Vagina (tissue), 2 donors: ENCODE results near the gene FDXACB1.

Experiments used
- POLR2A ChIP-seq, 2 donors: fragments of 450-650 bp; IDR thresholded peaks; one replicate each; pipeline ENCODE4 v1.6.1; 2017; ENCODE audit warnings: antibody characterized with exemption in 2 of 2, mild to moderate bottlenecking in 2 of 2, moderate library complexity in 2 of 2
- TF ChIP-seq, protein P1 (sequence below), 3 experiments: fragments of 450-650 bp in 2 of 3; fragments of 200-600 bp in 1 of 3; sonication (generic) in 1 of 3; IDR thresholded peaks; one replicate each; pipeline ENCODE4 v1.5.1; 2017 to 2019; ENCODE audit warnings: antibody characterized with exemption in 3 of 3, mild to moderate bottlenecking in 2 of 3, moderate library complexity in 2 of 3

DNA sequence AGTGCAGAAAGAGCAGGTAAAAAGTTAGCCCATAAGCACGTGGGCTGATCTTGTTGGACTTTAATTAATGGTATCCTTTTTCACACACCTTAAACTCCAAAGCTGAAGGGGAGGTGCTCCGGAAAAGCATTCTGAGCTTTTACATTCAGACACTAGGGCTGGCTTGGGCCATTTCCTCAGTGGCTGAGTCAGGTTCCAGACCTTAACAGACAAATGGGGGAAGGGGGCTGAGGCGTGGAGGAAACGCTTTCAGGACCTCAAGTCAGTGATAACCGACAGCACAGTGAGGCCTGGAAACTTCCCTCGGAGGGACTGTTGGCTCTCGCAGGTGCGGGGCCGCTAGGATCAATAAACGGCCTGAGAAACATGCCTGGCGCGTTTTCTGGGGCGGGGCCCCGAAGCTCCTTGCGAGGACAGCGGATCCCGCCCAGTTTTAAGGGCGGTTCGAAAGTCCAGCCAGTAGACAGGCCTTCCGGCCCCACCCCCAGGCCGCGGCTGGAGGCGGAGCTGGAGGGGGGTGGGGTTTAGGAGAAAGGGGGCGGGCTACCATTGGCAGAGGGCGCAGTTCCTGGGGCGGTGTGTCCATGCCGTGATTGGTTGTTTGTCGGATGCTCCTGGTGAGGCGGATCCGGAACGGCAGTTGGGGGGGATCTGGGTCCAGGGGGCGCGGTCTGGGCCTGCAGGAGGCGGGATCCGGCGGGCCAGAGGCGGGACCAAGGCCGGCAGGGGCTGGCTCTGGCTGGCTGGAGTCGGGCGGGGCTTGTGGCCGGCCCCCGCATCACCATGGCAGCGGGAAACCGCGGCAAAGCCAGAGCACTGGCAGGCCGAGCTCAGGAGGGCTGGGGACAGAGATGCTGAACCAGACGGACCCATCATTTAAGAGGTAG lies 47.8 kb upstream of the FDXACB1 start:
- peak in 1 of 2 donors; percentile 57 for TF ChIP-seq POLR2A (IDR thresholded peaks at IDR 0.05)
- TF ChIP-seq, protein P1, sequence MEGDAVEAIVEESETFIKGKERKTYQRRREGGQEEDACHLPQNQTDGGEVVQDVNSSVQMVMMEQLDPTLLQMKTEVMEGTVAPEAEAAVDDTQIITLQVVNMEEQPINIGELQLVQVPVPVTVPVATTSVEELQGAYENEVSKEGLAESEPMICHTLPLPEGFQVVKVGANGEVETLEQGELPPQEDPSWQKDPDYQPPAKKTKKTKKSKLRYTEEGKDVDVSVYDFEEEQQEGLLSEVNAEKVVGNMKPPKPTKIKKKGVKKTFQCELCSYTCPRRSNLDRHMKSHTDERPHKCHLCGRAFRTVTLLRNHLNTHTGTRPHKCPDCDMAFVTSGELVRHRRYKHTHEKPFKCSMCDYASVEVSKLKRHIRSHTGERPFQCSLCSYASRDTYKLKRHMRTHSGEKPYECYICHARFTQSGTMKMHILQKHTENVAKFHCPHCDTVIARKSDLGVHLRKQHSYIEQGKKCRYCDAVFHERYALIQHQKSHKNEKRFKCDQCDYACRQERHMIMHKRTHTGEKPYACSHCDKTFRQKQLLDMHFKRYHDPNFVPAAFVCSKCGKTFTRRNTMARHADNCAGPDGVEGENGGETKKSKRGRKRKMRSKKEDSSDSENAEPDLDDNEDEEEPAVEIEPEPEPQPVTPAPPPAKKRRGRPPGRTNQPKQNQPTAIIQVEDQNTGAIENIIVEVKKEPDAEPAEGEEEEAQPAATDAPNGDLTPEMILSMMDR (IDR thresholded peaks at IDR 0.05) = no peak
